AG10803 (cell line): Measurements from ENCODE around the gene BDH1.
A peak's percentile ranks its signal among the peaks of the same experiment; 100 is the strongest.
"Not testable (repeated sequence)": the region's sequence is repeated elsewhere in the genome, so short reads cannot be mapped to it uniquely, and the experiment has no call there.

Experiments
- DNase-seq: peaks from one replicate; pipeline ENCODE4 v3.0.0; 2010; ENCODE audit warnings: low read depth
- H3K4me3 ChIP-seq: 2 replicates; pipeline ENCODE4 v1.5.1; 2011; ENCODE audit warnings: mild to moderate bottlenecking, low read length, control low read depth
- TF ChIP-seq, protein P1 (sequence below): conservative IDR thresholded peaks from 2 replicates; pipeline ENCODE4 v1.5.1; 2011; ENCODE audit warnings: mild to moderate bottlenecking, low read length, control low read depth, inconsistent platforms

Gene BDH1

DNA sequence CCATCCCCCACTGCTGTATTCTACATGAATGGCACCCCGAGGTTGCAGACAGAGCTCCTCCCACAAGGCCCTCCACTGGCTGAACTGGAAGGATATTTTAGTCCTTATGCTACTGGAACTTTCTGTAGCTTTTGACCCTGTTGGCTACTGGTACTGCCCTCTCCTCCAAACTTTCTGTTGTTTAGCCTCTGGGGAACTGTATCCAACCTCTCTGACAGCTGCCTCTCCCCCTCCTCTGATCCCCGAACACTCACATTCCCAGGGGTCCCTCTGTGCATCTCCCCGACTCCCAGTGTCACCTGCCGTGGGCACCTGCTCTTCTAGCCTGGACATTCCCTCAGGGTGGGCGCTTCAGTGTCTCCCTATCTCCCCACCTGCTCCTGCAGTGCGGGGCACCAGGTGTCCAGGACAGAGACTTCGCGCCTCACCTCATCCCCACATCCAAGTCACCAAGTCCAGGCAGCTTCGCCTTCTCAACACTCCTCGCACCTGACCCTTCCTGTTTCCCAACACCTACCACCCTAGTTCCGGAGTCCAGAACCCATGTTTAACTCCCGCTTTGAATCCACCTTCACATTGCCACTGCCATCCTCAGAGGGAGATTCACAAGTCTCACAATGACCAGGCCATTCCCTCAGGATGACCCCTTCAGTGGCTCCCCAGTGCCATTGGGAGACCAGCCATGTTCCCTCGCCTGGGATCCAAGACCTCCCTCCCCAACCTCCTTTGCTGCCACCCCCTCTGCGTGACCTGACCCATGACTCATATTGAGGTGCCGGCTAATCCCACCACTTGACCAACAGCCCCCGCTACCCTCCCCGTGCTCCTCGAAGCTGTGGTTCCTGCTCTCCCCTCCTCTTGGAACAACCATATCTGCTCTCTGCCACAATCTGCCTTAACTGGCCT is 34.2 kb downstream of the BDH1 start:
- no peak overlapping the region for H3K4me3 ChIP-seq
- DNase-seq = no peak
- TF ChIP-seq, protein P1, sequence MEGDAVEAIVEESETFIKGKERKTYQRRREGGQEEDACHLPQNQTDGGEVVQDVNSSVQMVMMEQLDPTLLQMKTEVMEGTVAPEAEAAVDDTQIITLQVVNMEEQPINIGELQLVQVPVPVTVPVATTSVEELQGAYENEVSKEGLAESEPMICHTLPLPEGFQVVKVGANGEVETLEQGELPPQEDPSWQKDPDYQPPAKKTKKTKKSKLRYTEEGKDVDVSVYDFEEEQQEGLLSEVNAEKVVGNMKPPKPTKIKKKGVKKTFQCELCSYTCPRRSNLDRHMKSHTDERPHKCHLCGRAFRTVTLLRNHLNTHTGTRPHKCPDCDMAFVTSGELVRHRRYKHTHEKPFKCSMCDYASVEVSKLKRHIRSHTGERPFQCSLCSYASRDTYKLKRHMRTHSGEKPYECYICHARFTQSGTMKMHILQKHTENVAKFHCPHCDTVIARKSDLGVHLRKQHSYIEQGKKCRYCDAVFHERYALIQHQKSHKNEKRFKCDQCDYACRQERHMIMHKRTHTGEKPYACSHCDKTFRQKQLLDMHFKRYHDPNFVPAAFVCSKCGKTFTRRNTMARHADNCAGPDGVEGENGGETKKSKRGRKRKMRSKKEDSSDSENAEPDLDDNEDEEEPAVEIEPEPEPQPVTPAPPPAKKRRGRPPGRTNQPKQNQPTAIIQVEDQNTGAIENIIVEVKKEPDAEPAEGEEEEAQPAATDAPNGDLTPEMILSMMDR = no peak

DNA sequence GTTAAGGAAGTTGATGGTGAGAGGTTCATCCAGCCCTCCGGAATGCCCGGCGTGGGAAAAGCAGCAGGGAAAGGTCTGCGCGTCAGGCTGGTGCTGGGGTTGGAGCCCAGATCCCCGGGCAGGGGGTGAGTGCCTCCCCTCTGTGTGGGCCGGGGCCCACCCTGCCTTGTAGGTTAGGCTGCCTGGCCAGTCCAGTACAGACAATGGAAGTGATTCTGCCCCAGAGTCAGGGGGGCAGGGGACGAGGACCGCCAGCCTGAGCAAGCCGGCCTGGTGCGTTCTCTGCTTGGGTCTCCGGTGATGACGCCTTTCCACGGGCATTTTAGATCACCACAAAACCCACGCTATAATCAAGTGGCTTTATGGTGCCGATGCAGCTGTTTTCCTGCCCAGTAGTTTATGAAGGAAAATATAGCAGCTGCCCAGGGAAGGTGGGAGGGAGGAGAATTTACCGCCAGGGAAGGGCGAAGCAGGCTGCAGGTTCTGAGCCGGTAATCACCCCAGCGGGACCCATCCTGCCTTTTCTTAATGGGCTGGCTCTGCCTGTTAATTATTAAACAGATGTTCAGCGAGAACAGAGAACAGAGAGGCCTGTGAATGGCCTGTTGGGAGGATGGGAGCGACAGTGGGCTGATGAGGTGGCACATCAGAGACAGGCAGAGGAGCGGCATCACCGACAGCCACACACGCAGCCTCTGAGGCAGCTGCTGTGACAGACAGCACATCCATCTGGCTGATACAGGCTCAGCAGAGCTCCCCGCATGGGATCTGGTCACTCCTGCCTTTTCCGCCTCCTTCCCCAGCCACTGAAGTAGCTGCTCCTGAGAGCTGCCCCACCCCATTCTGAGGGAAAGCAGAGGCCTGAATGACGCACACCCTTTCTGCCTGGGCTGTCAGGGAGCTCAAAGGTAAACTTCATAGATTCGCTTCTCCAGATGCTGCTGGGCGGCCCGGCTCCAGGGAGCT is 35.2 kb downstream of the BDH1 start:
- no peak overlapping the region for H3K4me3 ChIP-seq
- peak; percentile 29 for DNase-seq

DNA sequence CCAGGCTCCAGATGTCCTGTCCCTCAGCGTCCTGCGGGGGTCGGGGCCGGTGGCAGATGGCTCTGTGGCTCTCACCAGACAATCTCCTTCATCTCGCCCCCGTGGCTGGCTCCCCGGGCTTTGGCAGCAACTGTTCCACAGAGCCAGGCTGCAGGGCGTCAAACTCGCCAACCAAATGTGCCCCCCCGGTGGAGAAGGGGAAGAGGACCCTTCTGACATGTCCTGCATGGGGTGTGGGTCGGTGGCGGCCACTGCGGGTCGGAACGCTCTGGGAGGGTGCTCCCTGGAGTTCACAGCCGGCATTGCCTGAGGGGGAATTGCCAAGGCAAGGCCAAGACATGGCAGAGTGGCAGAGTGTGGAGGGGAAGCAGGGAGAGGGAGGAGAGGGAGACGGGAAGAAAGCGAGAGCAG is 36.0 kb downstream of the BDH1 start:
- no peak for DNase-seq
- TF ChIP-seq, protein P1 = no peak
- H3K4me3 ChIP-seq = no peak overlapping the region

More for the DNA sequence above, 35.2 kb downstream of the BDH1 start:
- TF ChIP-seq, protein P1 = no peak

DNA sequence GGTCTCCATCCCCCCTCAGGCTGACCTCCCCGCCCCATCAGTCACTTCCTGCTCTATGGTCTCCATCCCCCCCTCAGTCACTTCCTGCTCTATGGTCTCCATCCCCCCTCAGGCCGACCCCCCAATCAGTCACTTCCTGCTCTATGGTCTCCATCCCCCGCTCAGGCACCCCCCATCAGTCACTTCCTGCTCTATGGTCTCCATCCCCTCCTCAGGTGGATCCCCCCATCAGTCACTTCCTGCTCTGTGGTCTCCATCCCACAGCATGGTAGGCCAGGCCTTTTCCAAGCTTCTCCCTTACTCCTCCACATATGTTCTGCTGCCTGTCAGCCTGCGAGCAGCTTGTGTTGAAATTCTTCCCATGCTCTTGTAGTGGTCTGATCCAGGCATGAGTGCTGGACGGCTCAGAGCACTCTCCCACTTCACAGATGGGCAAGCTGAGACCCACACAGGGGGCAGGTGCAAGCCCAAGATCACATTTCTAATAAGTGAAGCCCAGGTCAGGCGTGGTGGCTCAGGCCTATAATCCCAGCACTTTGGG is 36.8 kb downstream of the BDH1 start:
- no peak for DNase-seq
- no peak overlapping the region for H3K4me3 ChIP-seq
- TF ChIP-seq, protein P1 = no peak

DNA sequence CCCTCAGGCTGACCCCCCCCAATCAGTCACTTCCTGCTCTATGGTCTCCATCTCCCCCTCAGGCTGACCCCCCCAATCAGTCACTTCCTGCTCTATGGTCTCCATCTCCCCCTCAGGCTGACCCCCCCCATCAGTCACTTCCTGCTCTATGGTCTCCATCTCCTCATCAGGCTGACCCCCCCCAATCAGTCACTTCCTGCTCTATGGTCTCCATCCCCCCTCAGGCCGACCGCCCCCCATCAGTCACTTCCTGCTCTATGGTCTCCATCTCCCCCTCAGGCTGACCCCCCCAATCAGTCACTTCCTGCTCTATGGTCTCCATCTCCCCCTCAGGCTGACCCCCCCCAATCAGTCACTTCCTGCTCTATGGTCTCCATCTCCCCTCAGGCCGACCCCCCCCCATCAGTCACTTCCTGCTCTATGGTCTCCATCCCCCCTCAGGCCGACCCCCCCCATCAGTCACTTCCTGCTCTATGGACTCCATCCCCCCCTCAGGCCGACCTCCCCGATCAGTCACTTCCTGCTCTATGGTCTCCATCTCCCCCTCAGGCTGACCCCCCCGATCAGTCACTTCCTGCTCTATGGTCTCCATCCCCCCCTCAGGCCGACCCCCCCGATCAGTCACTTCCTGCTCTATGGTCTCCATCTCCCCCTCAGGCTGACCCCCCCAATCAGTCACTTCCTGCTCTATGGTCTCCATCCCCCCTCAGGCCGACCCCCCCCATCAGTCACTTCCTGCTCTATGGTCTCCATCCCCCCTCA is 37.7 kb downstream of the BDH1 start:
- not testable (repeated sequence) for DNase-seq, H3K4me3 ChIP-seq

DNA sequence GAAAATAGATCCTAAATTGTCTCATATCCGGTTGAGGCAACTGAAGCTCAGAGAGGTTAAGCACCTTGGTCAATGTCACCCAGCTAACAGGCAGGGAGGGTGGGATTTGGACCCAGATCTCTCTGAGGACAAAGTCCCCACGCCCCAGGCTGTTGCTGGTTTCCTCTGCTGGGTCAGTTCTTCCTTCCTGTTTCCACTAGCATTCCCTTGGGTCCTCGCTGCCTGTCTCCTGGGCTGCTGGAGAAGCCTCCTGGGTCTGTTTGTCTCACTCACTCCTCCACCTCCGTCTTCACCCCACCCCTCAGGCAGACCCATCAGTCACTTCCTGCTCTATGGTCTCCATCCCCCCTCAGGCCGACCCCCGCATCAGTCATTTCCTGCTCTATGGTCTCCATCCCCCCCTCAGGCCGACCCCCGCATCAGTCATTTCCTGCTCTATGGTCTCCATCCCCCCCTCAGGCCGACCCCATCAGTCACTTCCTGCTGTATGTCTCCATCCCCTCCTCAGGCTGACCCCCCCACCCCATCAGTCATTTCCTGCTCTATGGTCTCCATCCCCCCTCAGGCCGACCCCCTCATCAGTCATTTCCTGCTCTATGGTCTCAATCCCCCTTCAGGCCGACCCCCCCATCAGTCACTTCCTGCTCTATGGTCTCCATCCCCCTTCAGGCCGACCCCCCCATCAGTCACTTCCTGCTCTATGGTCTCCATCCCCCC is 38.7 kb downstream of the BDH1 start:
- H3K4me3 ChIP-seq = not testable (repeated sequence)
- DNase-seq = peak; percentile 4

DNA sequence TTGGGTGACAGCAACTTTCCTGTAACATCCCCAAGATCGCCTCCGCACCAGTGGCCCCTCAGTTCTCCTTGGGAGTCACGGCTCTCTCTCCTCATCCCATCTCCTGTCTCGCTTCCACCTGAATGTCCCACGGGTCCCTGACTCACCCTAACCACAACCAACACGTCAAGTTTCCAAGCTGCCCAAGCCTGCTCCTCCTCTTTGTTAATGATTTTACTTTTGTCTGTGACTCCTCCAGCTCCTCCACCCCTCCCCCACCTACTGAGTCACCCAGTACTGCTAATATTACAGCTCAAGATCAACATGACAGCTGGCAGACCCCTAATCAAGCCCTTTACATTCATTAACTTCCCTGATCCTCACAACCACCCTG is 39.3 kb downstream of the BDH1 start:
- TF ChIP-seq, protein P1 = no peak
- DNase-seq = peak; percentile 84

More for the DNA sequence above, 39.3 kb downstream of the BDH1 start:
- no peak overlapping the region for H3K4me3 ChIP-seq
